ENCODE results near the gene TIGD2. TPM values are rescaled to one million over a fixed set of nuclear protein-coding genes. Genes with fewer than 3 reads are reported as not detected.

TIGD2 gene
- total RNA-seq, 2 donors from 2014 or later = 4.9 to 5.7 TPM

DNA sequence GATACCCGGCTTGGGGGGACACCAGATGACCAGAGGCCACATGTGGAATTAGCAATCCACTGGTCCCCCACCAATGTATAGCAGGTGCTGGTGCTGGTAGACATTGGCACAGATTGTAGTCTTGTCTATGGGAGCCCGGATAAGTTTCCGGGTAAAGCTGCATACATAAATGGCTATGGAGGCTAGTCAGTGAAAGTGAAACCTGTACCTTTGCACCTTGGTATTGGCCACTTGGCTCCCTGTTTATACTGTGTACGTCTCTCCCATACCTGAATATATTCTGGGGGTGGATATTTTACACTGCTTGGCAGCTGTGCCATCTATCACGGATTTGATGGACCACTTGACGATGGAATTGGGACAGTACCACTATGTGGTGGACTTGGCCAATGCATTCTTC, 5.6 kb upstream of the TIGD2 start:
- Mint-ChIP-seq H3K4me1 (ENCODE audit: low read depth in 2 of 2) (peaks cover 13 to 18% of the 10 kb centered on the region in 2 donors), H3K27me3 (peaks cover 24% of the 10 kb centered on the region in 2 donors), H3K36me3 (no peaks in the 10 kb centered on the region), H3K9me3 (no peaks in the 10 kb centered on the region), H3K4me3 (no peak overlapping the region), H3K27ac (no peak overlapping the region)
- ATAC-seq (no peak), DNase-seq (ENCODE audit: low spot score) (no peak)

DNA sequence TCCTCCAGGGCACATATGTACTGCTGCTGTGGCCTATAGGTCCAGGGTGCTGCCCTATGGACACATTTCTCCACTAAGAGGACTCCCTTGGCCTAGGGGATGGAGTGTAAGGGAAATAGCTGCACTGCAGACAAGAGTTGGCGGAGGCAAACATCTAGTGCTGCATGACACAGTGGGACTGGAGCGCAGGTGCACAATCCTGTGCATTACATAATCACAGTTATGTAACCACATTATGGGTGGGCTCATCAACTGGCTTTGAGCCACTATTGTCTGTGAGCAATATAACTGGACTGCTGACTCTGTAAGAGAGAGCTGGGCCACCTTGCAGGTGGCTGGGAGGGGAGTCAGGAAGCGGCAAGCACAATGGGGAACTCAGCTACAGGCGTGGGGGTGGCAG, 3.2 kb upstream of the TIGD2 start:
- Mint-ChIP-seq H3K27ac (no peak overlapping the region), H3K27me3 (peaks cover 23 to 24% of the 10 kb centered on the region in 2 donors), H3K4me1 (ENCODE audit: low read depth in 2 of 2) (peaks cover 22 to 27% of the 10 kb centered on the region in 2 donors), H3K36me3 (peaks cover 9% of the 10 kb centered on the region), H3K9me3 (no peaks in the 10 kb centered on the region), H3K4me3 (peak overlapping the region; percentile 5)
- DNase-seq (ENCODE audit: low spot score) = no peak
- ATAC-seq = no peak

DNA sequence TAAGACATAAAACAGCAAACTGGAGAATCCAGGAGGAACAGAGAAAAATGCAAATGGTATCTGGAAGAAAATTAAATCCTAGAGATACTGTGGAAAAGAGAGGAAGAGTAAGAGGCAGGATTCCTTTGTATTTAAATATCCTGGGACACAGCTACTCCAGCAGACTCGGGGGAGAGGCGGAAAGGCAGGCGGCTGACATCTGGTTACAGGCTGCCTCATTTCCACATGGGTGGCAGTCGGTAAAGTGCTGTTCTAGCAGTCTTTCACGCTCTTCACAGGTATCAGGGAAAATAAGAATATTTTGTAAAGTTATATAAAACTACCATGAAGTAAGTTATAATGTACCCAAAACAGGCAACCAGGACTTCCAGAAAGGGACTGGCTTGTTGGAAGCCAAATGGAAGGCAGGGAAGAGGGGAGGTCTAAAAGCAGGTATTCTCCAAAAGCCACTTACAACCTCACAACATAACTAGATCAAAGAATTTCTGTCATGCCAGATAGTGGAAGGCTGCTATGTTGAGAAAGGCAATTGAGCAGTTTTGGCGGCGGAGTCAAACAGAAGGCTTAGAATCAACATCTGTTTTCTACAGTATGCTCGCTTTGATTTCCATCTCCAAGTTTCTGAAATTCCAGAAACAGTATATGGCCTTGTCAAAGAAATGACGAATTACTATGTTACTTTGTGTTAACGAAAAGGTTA, 1.3 kb upstream of the TIGD2 start:
- Mint-ChIP-seq H3K4me1 (ENCODE audit: low read depth in 2 of 2) (peaks cover 22 to 27% of the 10 kb centered on the region in 2 donors), H3K27me3 (peaks cover 11 to 15% of the 10 kb centered on the region in 2 donors), H3K36me3 (peaks cover 10% of the 10 kb centered on the region), H3K9me3 (no peaks in the 10 kb centered on the region), H3K27ac (peak overlapping the region in 1 of 2 donors; percentile 47), H3K4me3 (peak overlapping the region; percentile 86)
- DNase-seq (ENCODE audit: low spot score) (no peak), ATAC-seq (no peak)

DNA sequence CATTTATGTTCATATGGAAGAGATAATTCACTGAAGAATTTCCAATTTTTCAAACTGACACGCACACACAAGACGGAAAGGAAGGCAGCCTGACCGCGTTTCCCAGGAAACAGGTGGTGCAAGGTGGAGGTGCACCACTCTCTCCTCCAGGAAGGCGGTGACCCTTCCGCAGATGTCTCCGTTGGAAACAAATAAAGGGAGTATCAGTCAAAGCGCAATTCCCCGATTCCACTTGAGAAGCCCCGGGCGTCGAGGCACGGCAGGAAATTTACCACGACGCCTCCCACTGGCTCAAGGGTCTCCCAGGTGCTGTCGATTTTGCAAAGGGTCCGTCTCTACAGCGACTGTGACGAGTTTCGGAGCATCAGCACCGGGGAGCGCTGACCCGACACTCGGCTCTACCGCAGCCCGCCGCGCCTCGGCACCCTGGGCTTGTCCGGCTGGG, 770 bp upstream of the TIGD2 start:
- Mint-ChIP-seq H3K4me3 (peak overlapping the region; percentile 86), H3K27ac (peak overlapping the region in 1 of 2 donors; percentile 47)
- ATAC-seq = no peak

DNA sequence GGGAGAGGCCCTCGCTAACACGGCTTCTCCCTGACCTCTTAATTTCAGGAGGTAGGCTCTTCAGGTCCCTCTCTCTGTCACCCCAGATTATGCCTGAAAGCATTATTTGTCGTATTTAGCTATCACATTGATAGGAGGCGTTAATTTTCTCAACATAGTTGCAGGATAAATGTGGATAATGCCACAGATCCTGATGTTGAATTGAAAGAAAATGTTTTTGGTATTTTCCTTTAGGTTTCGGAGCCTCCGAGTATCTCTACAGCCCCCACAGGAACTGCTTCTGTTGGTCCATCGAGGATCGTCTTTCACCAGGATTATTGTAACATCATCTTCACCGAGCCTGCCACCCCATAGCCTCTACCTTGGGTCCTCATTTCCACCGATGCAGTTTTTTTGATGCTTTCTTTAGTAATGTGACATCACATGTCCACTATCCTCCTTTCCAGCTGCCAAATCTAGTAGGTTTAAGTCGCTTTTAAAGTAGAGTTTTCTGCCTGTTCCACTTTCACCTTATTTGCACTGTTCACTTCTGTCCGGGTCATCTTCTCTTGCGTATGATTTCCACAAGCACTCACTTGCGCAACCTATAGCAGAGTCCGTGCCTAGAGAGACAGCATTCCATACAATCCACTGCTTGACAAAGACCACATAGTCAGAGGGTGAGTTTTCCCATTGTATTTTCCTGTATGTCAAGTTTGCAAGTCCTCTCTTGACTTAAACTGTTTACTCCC, 665 bp downstream of the TIGD2 start:
- H3K27ac Mint-ChIP-seq = peak overlapping the region; percentile 73 to 77
- peak overlapping the region; percentile 86 for H3K4me3 Mint-ChIP-seq
- no peaks in the 10 kb centered on the region for H3K9me3 Mint-ChIP-seq
- ATAC-seq (no peak), DNase-seq (ENCODE audit: low spot score) (no peak)
- H3K27me3 Mint-ChIP-seq = peaks cover 11 to 15% of the 10 kb centered on the region in 2 donors
- peaks cover 22 to 27% of the 10 kb centered on the region in 2 donors for H3K4me1 Mint-ChIP-seq (ENCODE audit: low read depth in 2 of 2)
- H3K36me3 Mint-ChIP-seq = peaks cover 10% of the 10 kb centered on the region

More for the DNA sequence above, 770 bp upstream of the TIGD2 start:
- peaks cover 10% of the 10 kb centered on the region for H3K36me3 Mint-ChIP-seq
- H3K4me1 Mint-ChIP-seq (ENCODE audit: low read depth in 2 of 2) = peaks cover 22 to 27% of the 10 kb centered on the region in 2 donors
- peaks cover 11 to 15% of the 10 kb centered on the region in 2 donors for H3K27me3 Mint-ChIP-seq
- no peaks in the 10 kb centered on the region for H3K9me3 Mint-ChIP-seq
- no peak for DNase-seq (ENCODE audit: low spot score)

DNA sequence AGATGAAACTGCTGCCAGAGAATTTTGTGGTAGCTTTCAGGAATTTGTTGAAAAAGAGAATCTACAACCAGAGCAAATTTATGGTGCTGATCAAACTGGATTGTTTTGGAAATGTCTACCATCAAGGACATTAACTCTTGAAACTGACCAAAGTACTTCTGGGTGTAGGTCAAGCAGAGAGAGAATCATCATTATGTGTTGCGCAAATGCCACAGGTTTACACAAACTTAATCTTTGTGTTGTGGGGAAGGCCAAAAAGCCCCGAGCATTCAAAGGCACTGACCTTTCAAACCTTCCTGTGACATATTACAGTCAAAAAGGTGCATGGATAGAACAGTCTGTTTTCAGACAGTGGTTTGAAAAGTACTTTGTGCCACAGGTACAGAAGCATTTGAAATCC, 2.1 kb downstream of the TIGD2 start:
- no peak overlapping the region for H3K27ac Mint-ChIP-seq
- no peak for ATAC-seq
- H3K4me3 Mint-ChIP-seq = no peak overlapping the region
- DNase-seq (ENCODE audit: low spot score) = no peak
- peaks cover 10% of the 10 kb centered on the region for H3K36me3 Mint-ChIP-seq
- H3K27me3 Mint-ChIP-seq = peaks cover 9 to 11% of the 10 kb centered on the region in 2 donors
- peaks cover 22 to 27% of the 10 kb centered on the region in 2 donors for H3K4me1 Mint-ChIP-seq (ENCODE audit: low read depth in 2 of 2)
- H3K9me3 Mint-ChIP-seq = no peaks in the 10 kb centered on the region

DNA sequence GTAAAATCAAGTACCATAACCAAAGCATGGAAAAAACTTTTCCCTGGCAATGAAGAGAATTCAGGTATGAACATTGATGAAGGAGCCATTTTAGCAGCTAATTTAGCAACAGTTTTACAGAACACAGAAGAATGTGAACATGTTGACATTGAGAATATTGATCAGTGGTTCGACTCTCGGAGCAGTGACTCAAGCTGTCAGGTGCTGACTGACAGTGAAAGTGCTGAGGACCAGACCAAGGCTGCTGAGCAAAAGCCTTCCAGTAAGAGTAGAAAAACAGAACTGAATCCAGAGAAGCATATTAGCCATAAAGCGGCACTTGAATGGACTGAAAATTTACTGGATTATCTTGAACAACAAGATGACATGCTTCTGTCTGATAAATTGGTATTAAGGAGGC, 2.8 kb downstream of the TIGD2 start:
- no peak overlapping the region for H3K4me3 Mint-ChIP-seq
- peaks cover 9 to 11% of the 10 kb centered on the region in 2 donors for H3K27me3 Mint-ChIP-seq
- H3K36me3 Mint-ChIP-seq = peaks cover 10% of the 10 kb centered on the region
- DNase-seq (ENCODE audit: low spot score) (no peak), ATAC-seq (no peak)
- peaks cover 22 to 27% of the 10 kb centered on the region in 2 donors for H3K4me1 Mint-ChIP-seq (ENCODE audit: low read depth in 2 of 2)
- H3K27ac Mint-ChIP-seq = no peak overlapping the region
- H3K9me3 Mint-ChIP-seq = no peaks in the 10 kb centered on the region

DNA sequence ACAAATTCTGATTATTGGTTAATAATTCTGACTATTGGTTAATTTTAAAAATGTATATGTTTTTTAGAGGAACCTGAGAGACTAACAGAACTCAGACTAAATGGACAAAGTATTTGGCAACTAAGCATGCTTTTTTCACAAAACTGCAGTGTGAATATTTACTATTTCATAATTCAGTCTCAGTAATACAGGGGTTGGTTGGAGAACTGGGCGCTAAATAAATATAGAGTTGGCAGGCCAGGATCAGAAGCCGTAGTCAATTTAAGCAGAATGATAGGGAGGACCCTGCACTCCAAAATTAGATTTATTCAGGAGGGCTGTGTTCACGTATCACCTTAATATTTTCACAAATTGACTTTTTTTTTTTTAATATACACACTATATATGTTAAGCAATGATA, 5.8 kb downstream of the TIGD2 start:
- DNase-seq (ENCODE audit: low spot score) (no peak), ATAC-seq (no peak)
- no peaks in the 10 kb centered on the region for H3K27me3 Mint-ChIP-seq
- no peak overlapping the region for H3K27ac Mint-ChIP-seq
- H3K36me3 Mint-ChIP-seq = peaks cover 10% of the 10 kb centered on the region
- no peak overlapping the region for H3K4me3 Mint-ChIP-seq
- H3K4me1 Mint-ChIP-seq (ENCODE audit: low read depth in 2 of 2) = peaks cover 7 to 9% of the 10 kb centered on the region in 2 donors
- H3K9me3 Mint-ChIP-seq = no peaks in the 10 kb centered on the region

DNA sequence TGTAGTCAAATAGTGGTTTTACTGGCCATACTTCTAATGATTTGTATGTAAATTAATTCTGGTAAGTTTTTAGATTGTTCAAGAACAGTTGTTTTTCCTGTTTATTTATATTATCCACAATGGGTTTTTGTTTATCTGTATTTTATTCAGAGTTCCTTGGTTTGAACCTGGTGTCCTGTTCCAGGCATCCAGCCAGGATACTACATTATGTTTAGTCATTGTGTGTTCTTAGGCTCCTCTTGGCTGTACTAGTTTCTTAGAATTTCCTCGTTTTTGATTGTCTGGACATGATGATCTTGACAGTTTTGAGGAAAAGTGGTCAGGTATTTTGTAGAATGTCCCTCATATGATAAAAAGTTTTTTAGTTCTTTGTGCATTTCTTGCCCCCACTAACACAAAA, 7.8 kb downstream of the TIGD2 start:
- DNase-seq (ENCODE audit: low spot score) (no peak), ATAC-seq (no peak)
- Mint-ChIP-seq H3K9me3 (no peaks in the 10 kb centered on the region), H3K27ac (no peak overlapping the region), H3K4me3 (no peak overlapping the region), H3K27me3 (no peaks in the 10 kb centered on the region), H3K36me3 (no peaks in the 10 kb centered on the region), H3K4me1 (ENCODE audit: low read depth in 2 of 2) (no peaks in the 10 kb centered on the region)

DNA sequence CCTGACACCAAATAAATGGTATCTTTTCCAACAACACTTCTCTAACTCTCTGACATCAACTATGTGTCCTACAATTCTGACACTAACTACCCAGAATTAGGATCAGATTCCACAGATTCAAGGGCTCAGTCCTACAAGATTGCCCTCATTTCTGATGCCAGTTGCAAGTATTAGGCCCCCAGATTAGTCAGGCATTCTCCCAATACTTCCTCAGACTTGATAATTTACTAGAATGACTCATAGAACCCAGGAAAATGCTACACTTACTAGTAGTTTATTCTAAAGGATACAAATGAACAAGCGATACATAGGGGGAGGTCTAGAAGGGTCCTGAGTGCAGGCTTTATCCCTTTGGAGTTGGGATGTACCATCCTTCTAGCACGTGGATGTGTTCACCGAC, 8.5 kb downstream of the TIGD2 start:
- Mint-ChIP-seq H3K27ac (no peak overlapping the region), H3K36me3 (no peaks in the 10 kb centered on the region), H3K9me3 (no peaks in the 10 kb centered on the region), H3K4me3 (no peak overlapping the region), H3K4me1 (ENCODE audit: low read depth in 2 of 2) (no peaks in the 10 kb centered on the region), H3K27me3 (no peaks in the 10 kb centered on the region)
- ATAC-seq (no peak), DNase-seq (ENCODE audit: low spot score) (no peak)

DNA sequence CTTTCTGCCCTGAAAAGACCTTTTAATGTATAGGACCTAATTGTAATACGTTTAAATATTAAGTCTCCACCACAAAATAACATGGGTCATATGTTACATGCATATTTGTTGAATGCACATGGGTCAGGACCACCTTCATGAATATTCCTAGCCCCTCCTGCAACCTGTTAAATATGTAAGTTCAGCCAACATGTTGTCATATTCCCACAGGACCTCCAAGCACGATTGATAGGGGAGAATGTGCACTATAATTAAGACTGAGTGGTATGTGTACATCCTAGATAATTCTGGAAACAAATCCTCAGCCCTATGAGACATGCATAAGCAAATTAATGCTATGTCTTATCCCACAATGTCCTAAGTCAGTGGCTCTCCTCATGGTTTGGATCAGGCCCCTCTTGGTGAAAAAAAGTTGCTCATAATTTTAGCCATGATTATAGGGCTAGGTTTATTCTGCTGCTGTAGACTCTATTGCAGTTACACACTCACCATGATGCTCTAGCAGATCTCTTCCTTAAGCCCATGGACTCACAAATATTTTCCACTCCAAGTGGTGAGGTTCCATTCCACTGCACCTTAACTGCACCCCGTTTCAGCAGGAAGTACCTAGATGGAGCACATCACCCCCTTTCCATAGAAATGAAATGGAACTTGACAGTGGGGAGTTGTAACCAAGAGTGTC, 10.2 kb downstream of the TIGD2 start:
- Mint-ChIP-seq H3K27me3 (no peaks in the 10 kb centered on the region), H3K27ac (no peak overlapping the region), H3K4me3 (no peak overlapping the region), H3K36me3 (no peaks in the 10 kb centered on the region), H3K4me1 (ENCODE audit: low read depth in 2 of 2) (no peaks in the 10 kb centered on the region), H3K9me3 (no peaks in the 10 kb centered on the region)
- ATAC-seq (no peak), DNase-seq (ENCODE audit: low spot score) (no peak)

DNA sequence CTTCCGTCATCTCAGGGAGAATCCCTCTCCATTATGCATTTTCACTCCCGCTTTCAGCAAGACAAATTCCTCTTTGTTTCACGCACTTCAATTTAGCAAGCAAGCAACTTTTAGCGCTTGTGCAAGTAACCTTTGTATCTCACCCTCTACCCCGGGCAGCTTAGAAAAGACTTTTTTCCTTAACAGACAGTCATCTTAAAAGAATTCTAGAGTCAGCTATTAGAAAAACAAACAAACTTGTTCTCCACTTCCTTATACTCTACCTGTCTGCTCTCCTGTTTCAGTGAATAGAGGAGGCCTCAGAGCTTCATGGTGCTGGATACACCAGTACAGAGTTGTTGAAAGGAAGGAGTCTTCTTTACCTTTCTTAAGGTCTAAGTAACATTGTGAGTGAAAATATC, 12.1 kb downstream of the TIGD2 start:
- no peak overlapping the region for H3K4me3 Mint-ChIP-seq
- no peak overlapping the region for H3K27ac Mint-ChIP-seq
- DNase-seq (ENCODE audit: low spot score) = no peak
- no peaks in the 10 kb centered on the region for H3K4me1 Mint-ChIP-seq (ENCODE audit: low read depth in 2 of 2)
- H3K36me3 Mint-ChIP-seq = no peaks in the 10 kb centered on the region
- H3K27me3 Mint-ChIP-seq = no peaks in the 10 kb centered on the region
- H3K9me3 Mint-ChIP-seq = no peaks in the 10 kb centered on the region
- ATAC-seq = no peak

DNA sequence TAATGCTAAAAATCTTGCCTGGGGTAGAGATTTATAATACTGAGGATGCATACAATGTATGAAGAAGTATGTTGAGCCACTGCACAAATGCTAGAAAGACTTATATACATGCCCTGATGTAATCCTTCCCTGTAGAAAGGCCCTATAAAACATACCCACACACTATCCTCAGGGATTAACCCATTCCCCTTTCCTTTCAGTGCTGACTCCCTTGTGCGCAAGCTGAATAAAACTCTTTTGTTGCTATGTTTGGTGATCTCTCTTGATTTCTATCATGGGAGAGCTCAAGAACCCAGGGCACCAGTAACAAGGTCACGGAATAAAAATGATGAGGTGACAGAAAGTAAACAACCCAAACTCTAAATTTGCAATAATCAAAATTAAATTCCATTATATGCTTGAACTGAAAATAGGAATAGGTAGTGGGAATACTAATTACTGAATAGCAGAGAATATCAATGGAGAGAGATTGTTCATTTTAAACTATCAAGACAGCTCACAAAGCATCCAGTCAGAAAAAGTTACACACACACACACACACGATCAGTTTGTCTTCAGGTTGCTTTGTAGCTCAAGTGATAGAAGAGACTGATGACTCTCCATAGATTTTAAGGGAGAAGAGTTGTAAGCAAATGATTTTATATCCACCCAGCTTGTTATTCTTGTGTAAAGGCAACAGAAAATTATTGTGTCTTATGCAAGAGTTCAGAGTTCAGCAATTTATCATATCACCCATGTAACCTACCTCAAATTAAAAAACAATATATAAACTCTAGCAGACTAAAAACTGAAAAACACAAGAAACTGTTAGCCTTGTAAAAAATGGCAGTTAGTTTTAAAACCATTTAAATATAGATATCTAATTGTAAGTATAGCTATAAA, 14.8 kb downstream of the TIGD2 start:
- no peak for ATAC-seq

More for the DNA sequence above, 14.8 kb downstream of the TIGD2 start:
- Mint-ChIP-seq H3K27ac (no peak overlapping the region), H3K4me3 (no peak overlapping the region), H3K36me3 (no peaks in the 10 kb centered on the region), H3K9me3 (no peaks in the 10 kb centered on the region), H3K27me3 (peaks cover 0 to 6% of the 10 kb centered on the region in 2 donors), H3K4me1 (ENCODE audit: low read depth in 2 of 2) (no peaks in the 10 kb centered on the region)
- no peak for DNase-seq (ENCODE audit: low spot score)

All from natural killer cell treated with Interleukin-12 subunit alpha and Interleukin-12 subunit beta and Interleukin-15 and Interleukin-18, amount 100 ng/mL, for 72 hours (primary cell).